HG03064 (cell line): ENCODE measurements around the gene TMSB4Y.

ENCODE experiments used
- ATAC-seq: cut with Tn5 transposase; IDR thresholded peaks from one replicate; pipeline ENCODE4 v1.9.1; 2021; ENCODE audit warnings: low read depth; ENCODE audit not compliant: unreplicated experiment

TMSB4Y gene

DNA sequence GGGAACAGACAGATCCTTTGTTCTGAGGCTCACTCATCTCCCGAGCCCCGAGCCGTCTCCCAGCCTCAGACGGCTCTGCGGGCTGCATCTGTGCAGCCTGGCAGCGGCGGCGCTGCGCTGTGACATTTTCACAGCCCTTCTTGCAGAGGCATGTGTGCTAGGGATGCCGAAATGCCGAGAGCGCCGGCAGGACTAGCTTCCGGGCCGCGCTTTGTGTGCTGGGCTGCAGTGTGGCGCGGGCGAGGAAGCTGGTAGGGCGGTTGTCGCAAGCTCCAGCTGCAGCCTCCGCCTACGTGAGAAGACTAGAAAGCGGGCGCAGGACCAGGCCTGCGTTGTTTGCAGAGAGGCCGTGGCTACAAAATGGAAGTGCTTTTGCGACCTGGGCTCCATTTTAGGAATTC lies at the start of gene TMSB4Y:
Gene TMSB4Y, plus strand, starts transcription at position 332 of the 401 bp plus-strand sequence.
- ATAC-seq = no peak

DNA sequence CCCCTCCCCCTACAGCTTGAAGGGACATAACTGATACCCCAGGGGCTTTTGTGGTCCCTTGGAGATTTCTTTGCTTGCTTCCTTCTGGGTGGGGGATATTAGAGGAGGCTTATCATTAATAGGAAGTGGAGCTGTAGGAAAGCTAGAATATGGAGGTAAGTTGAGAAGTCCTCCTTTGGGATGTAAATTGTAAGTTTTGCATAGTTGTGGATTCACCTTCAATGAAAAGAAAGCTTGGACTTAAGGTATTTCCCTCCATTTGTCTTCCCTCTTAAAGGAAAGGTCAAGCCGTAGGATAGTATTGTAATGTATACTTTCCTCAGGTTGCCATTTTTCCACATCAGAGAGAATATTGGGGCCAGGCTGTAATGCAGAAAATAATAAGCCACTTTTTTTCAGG lies 39.5 kb upstream of the TMSB4Y start:
- ATAC-seq = no peak

DNA sequence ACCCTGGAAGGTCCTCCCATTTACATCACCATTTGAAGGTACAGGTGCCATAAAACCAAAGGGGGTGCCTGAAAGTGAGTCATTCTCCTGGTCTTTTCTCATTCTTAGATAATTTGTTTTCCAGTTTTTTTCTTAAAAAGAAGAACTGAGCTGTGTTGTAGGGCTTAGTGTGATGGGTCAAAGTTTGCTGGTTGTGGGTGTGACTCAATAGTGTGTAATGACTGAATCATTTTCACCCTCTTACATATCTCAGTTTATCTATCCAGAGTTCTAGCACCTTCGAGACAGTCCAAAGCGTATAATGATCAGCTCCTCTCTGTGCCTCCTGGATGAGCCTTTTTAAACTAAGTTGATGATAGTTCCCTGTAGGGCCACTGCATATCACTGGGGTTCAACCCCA lies 32.6 kb upstream of the TMSB4Y start:
- ATAC-seq = no peak

DNA sequence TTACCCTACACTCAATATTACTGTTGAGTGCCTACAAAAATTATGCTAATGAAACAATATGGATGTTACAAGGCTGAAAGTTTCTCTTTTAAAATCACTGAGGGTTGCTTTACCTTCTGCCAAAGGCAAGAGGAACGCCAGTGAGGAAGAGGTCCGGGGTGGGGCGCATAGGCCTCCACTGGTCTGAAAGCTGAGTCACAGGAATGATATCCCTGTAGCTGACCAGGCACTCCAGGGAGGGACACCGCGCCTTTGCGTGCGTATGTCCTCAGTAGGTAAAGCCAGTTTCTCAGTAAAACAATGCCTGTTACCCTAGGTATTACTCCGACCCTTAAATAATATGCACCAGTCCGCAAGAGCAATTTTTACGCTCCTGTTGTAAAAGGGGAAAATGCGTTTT lies 1.4 kb upstream of the TMSB4Y start:
- ATAC-seq = no peak

DNA sequence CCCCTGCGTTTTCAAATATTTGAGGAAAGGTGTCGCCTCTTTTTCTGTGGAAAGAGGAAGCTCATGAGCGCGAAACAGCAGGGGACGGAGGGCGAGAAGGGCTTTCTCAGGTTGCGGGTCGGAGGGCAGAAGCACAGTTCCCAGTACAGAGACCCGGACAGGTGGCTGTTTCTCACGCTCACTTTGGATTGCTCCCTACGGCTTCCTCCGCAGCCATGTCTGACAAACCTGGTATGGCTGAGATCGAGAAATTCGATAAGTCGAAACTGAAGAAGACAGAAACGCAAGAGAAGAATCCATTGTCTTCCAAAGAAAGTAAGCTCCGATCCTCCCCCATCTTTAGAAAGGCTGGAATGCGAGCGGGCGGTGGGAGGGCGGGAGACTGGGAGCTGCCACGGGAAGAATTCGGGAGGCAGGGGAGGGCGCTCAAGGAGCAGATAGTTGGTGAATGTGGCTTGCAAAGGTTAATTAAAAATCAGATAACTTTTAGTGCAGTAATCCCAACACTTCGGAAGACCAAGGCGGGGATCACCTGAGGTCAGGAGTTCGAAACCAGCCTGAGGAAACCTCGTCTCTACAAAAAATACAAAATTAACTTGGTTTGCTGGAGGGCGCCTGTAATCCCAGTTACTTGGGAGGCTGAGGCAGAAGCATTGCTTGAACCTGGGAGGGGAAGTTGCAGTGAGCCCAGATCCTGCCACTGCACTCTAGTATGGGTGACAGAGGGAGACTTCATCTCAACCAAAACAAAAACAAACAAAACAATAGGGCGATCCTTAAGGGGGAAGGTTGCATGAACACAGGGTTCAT lies 627 bp downstream of the TMSB4Y start:
- ATAC-seq = no peak

DNA sequence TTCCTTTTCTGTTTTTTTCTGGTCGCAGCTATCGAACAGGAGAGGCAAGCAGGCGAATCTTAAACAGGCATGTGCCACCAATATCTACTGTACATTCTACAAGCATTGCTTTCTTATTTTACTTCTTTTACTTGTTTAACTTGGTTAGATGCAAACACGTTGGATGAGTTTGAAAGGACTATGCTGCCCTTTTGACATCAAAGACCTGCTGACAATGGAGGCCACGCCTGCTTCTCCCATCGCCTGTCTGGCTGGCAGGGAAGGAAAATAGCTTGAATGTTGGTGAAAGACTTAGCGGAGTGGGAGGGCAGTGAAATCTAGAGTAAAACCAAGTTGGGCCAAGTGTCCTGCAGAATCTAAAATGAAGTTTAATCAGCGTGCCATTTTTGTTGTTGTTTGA lies 1.5 kb downstream of the TMSB4Y start:
- no peak for ATAC-seq

DNA sequence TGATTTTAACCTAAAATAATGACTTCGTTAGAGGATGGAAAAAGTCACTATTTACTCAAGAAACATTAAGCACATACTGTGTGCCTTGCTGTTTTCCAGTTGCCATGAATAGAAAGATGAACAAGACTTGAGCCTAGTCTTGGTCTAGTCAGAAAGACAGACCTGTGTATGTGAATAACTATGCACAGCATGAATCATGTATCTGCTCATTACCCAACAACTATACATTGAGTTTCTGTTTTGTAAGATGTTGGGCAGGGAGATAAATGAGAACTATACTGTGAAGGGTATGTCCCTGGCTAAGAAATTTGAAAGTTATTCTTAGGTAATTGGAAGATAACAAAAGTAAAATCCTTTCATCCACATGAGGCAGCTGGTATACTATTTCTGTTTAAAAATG lies 4.3 kb downstream of the TMSB4Y start:
- no peak for ATAC-seq

DNA sequence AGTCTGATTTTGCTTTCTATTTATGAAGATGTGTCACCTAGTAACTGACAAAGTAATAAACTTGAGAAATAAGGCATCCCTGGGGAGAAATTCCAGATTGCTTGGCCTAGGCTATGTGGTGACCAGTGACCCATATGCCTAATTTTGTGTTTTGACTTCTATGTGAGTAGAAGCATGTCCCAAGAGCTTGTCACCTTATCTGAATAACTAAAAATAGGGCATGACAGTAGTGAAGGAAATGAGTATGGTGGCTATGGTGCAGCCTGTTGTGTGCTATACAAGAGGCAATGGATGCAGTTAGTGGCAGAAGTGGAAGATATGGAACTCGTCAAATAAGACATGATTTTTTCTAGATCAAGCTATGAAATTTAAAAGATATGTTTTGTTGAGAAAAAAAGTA lies 15.3 kb downstream of the TMSB4Y start:
- ATAC-seq = no peak

DNA sequence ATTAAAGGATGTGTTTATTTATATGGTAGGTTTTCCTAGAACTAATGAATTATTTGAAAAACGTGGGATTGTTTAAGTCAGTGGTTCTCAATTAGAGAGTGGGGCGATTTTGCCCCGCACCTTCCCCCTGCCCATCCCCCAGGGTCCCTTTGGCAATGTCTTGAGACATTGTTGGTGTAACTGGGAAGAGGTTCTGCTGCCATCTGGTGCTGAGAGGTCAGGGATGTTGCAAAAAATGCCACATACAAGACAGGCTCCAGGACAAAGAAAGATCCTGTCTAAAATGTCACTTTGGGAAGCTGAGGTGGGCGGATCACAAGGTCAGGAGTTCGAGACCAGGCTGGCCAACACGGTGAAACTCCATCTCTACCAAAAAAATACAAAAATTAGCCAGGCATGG lies 25.8 kb downstream of the TMSB4Y start:
- ATAC-seq = no peak

DNA sequence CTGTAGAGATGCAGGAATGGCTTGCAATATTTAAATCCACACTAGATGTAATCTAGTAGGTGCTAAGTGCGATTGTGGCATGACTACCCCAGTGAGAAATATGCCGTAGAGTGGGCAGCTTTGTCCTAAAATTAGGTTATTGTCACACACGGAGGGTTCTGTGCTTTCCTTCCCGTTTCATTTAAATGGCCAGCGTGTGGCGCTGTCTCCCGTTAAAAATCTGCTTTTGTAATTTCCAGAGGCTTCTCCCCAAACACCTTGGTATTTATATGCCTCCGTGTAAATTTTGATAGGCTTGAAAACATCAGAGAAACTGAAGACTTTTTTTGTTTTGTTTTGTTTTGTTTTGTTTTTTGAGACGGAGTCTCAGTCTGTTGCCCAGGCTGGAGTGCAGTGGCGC lies 34.9 kb downstream of the TMSB4Y start:
- ATAC-seq = no peak

DNA sequence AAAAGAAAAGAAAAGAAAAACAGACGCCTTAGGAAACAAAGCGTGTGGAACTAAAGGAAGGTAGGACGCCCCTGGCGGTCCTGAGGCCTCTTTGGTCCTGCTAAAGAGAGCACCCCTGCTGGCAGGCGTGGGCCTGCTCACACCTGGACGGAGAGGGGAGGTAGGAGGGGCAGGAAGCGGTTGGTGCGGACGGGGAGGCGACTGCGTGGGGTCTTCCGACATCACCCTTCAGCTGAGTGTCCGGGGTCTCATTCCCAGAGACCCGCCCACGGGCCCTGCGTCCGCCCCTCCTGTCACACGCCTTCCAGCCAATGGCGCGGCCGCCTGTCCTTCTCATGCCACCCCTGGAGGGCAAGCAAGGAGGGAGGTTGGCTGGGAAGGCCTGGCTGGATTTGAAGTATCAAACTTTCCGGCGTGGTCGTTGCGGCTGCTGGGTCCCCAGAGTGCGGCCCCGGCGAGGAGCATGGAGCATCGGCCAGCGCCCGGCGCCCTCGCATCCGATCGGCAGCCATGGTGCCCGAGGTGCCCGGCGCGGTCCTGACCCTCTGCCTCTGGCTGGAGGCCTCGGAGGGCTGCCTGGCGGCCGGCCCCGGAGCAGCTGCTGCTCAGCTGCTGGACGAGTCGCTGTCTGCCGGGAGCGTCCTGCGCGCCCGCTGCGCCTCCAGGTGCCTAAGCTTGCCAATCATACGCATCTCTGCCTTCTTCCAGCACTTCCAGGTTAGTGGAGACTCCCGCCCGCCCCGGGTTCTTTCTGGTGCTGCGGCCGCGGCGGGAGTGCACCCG lies 47.8 kb downstream of the TMSB4Y start:
- no peak for ATAC-seq

DNA sequence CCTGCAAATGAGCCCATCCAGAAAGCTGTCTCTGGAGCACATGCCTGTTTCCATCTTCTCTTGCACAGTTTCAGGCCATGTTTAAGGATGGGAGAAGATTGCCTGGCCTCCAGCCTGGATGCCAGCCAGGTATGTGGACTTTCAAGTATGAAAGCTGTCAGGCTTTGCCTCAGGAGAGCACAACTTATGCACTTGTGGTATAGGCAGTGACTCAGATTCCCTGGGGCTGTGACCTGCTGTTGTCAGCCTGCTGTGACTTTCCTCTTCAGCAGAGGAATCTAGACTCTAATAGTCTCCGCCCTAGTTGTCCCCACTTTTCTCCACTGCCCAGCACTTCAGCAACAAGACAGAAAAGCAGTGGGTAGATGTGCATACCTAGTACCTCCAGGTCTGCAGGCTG lies 51.0 kb downstream of the TMSB4Y start:
- no peak for ATAC-seq
